ENCODE measurements around the gene NRXN3. TPM values are rescaled to one million over a fixed set of nuclear protein-coding genes. Genes with fewer than 3 reads are reported as not detected.

NRXN3 gene
- polyA plus RNA-seq, 1 donor from 2014 or later, result 110 TPM

DNA sequence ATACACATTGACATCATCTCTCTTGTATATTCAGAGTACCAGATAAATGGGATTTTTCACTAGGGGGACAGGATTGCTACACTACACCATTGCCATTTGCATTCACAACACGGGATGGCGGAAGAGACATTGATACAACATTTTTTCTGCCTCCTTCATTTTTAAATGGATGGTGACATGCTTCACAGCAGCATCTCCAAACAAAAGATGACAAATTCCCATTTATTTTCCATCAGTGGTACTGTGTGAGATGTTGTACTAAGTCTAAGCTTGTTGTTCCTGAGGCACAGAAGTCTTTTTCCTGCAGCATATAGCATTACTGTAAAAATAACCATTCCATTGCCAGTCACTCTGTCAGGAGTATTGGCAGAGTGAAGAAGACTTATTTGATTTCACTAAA lies 912.7 kb downstream of the NRXN3 start:
- Histone ChIP-seq H3K27me3 (ENCODE audit: insufficient read depth, low read depth, low read length) (no peaks in the 10 kb centered on the region), H3K79me2 (replicated peaks; ENCODE audit: insufficient read depth, low read length) (no peaks in the 10 kb centered on the region), H3K9me3 (ENCODE audit: low read length) (no peaks in the 10 kb centered on the region), H3K27ac (ENCODE audit: low read length) (no peak overlapping the region), H3K4me3 (ENCODE audit: low read length) (no peak overlapping the region), H3K9me2 (ENCODE audit: insufficient read depth, low read length) (no peaks in the 10 kb centered on the region), H3K36me3 (ENCODE audit: insufficient read depth, low read length) (no peaks in the 10 kb centered on the region), H2AFZ (ENCODE audit: low read depth, low read length) (no peak overlapping the region), H3F3A (ENCODE audit: insufficient read depth, low read length, poor library complexity, severe bottlenecking) (no peaks in the 10 kb centered on the region), H4K20me1 (ENCODE audit: insufficient read depth) (no peaks in the 10 kb centered on the region), H3K4me2 (ENCODE audit: low read length) (no peak overlapping the region), H3K9ac (ENCODE audit: low read length) (no peak overlapping the region)
- TF ChIP-seq POLR2AphosphoS5 (IDR thresholded peaks at IDR 0.05) (peak; percentile 75), MXI1 (conservative IDR thresholded peaks at IDR 0.05; ENCODE audit: poor library complexity, severe bottlenecking) (no peak), TAF1 (IDR thresholded peaks at IDR 0.05; ENCODE audit: low read depth) (no peak), EP300 (conservative IDR thresholded peaks at IDR 0.05; ENCODE audit: poor library complexity, severe bottlenecking) (peak; percentile 68), SMC3 (conservative IDR thresholded peaks at IDR 0.05; ENCODE audit: poor library complexity) (peak; percentile 59), EZH2 (IDR thresholded peaks at IDR 0.05; ENCODE audit: borderline replicate concordance, insufficient read depth, low read length, poor library complexity, severe bottlenecking) (no peak), RAD21 (conservative IDR thresholded peaks at IDR 0.05) (peak; percentile 67)
- TF ChIP-seq, protein P1, sequence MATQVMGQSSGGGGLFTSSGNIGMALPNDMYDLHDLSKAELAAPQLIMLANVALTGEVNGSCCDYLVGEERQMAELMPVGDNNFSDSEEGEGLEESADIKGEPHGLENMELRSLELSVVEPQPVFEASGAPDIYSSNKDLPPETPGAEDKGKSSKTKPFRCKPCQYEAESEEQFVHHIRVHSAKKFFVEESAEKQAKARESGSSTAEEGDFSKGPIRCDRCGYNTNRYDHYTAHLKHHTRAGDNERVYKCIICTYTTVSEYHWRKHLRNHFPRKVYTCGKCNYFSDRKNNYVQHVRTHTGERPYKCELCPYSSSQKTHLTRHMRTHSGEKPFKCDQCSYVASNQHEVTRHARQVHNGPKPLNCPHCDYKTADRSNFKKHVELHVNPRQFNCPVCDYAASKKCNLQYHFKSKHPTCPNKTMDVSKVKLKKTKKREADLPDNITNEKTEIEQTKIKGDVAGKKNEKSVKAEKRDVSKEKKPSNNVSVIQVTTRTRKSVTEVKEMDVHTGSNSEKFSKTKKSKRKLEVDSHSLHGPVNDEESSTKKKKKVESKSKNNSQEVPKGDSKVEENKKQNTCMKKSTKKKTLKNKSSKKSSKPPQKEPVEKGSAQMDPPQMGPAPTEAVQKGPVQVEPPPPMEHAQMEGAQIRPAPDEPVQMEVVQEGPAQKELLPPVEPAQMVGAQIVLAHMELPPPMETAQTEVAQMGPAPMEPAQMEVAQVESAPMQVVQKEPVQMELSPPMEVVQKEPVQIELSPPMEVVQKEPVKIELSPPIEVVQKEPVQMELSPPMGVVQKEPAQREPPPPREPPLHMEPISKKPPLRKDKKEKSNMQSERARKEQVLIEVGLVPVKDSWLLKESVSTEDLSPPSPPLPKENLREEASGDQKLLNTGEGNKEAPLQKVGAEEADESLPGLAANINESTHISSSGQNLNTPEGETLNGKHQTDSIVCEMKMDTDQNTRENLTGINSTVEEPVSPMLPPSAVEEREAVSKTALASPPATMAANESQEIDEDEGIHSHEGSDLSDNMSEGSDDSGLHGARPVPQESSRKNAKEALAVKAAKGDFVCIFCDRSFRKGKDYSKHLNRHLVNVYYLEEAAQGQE (IDR thresholded peaks at IDR 0.05; ENCODE audit: borderline replicate concordance), result peak; percentile 68
- TF ChIP-seq, protein P2, sequence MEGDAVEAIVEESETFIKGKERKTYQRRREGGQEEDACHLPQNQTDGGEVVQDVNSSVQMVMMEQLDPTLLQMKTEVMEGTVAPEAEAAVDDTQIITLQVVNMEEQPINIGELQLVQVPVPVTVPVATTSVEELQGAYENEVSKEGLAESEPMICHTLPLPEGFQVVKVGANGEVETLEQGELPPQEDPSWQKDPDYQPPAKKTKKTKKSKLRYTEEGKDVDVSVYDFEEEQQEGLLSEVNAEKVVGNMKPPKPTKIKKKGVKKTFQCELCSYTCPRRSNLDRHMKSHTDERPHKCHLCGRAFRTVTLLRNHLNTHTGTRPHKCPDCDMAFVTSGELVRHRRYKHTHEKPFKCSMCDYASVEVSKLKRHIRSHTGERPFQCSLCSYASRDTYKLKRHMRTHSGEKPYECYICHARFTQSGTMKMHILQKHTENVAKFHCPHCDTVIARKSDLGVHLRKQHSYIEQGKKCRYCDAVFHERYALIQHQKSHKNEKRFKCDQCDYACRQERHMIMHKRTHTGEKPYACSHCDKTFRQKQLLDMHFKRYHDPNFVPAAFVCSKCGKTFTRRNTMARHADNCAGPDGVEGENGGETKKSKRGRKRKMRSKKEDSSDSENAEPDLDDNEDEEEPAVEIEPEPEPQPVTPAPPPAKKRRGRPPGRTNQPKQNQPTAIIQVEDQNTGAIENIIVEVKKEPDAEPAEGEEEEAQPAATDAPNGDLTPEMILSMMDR (IDR thresholded peaks at IDR 0.05; ENCODE audit: poor library complexity, severe bottlenecking), result peak; percentile 56

DNA sequence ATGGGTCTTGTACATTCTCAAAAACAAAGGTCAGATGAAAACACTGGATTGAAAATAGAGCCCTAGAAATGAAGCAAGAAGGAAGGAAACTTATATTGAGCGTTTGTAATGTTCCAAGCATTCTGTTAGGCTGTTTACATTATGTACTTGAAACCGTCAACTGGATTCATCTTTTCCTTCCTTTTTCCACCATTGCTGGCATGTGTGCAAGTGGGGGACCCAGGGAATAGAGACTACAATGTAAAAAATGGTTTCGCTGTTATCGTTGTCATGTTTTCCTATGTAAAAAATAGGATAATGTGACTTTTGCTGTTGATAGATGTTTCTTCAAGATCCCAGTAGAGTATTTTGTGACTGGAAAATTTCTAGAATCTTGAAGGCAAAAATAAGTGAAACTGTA lies 913.2 kb downstream of the NRXN3 start:
- Histone ChIP-seq H3K4me2 (ENCODE audit: low read length) (no peak overlapping the region), H3F3A (ENCODE audit: insufficient read depth, low read length, poor library complexity, severe bottlenecking) (no peaks in the 10 kb centered on the region), H3K79me2 (replicated peaks; ENCODE audit: insufficient read depth, low read length) (no peaks in the 10 kb centered on the region), H3K27ac (ENCODE audit: low read length) (no peak overlapping the region), H3K9ac (ENCODE audit: low read length) (no peak overlapping the region), H3K36me3 (ENCODE audit: insufficient read depth, low read length) (no peaks in the 10 kb centered on the region), H3K4me3 (ENCODE audit: low read length) (no peak overlapping the region), H3K27me3 (ENCODE audit: insufficient read depth, low read depth, low read length) (no peaks in the 10 kb centered on the region), H3K9me2 (ENCODE audit: insufficient read depth, low read length) (no peaks in the 10 kb centered on the region), H3K9me3 (ENCODE audit: low read length) (no peaks in the 10 kb centered on the region), H4K20me1 (ENCODE audit: insufficient read depth) (no peaks in the 10 kb centered on the region), H2AFZ (ENCODE audit: low read depth, low read length) (no peak overlapping the region)
- TF ChIP-seq EZH2 (IDR thresholded peaks at IDR 0.05; ENCODE audit: borderline replicate concordance, insufficient read depth, low read length, poor library complexity, severe bottlenecking), result no peak
- TF ChIP-seq TAF1 (IDR thresholded peaks at IDR 0.05; ENCODE audit: low read depth), result no peak
- TF ChIP-seq SMC3 (conservative IDR thresholded peaks at IDR 0.05; ENCODE audit: poor library complexity), result no peak
- TF ChIP-seq EP300 (conservative IDR thresholded peaks at IDR 0.05; ENCODE audit: poor library complexity, severe bottlenecking), result no peak
- TF ChIP-seq, protein P2 (IDR thresholded peaks at IDR 0.05; ENCODE audit: poor library complexity, severe bottlenecking), result no peak
- TF ChIP-seq, protein P1 (IDR thresholded peaks at IDR 0.05; ENCODE audit: borderline replicate concordance), result no peak
- TF ChIP-seq MXI1 (conservative IDR thresholded peaks at IDR 0.05; ENCODE audit: poor library complexity, severe bottlenecking), result no peak
- TF ChIP-seq POLR2AphosphoS5 (IDR thresholded peaks at IDR 0.05), result no peak
- TF ChIP-seq RAD21 (conservative IDR thresholded peaks at IDR 0.05), result no peak
